Measurements from ENCODE around the gene AGBL5.
A peak's percentile ranks its signal among the peaks of the same experiment; 100 is the strongest.

Gene AGBL5

GRCh38 chr2:27080140-27080469 is 28.6 kb downstream of the AGBL5 start:
- DNase-seq = no peak

GRCh38 chr2:27080603-27080936 is 29.1 kb downstream of the AGBL5 start:
- DNase-seq = no peak

- no peak for DNase-seq
Measured at GRCh38 chr2:27081984-27082772, 30.7 kb downstream of the AGBL5 start.

- no peak for DNase-seq
Measured at GRCh38 chr2:27082773-27083409, 31.4 kb downstream of the AGBL5 start.

GRCh38 chr2:27083410-27084296 is 32.2 kb downstream of the AGBL5 start:
- DNase-seq = no peak

GRCh38 chr2:27084297-27085061 is 33.0 kb downstream of the AGBL5 start:
- DNase-seq = no peak

- no peak for DNase-seq
Measured at GRCh38 chr2:27085062-27085672, 33.7 kb downstream of the AGBL5 start.

GRCh38 chr2:27085673-27086089 is 34.2 kb downstream of the AGBL5 start:
- peak; percentile 42 for DNase-seq

- peak; percentile 97 for DNase-seq
Measured at GRCh38 chr2:27086090-27086723, 34.7 kb downstream of the AGBL5 start.

GRCh38 chr2:27086724-27087593 is 35.5 kb downstream of the AGBL5 start, which contains the start of gene KHK:
Gene KHK, plus strand, starts transcription at chr2:27086772. Its CDS starts 488 bp downstream, at chr2:27087260.
- peak; percentile 24 for DNase-seq

- DNase-seq = no peak
Measured at GRCh38 chr2:27087823-27088410, 36.4 kb downstream of the AGBL5 start.

- DNase-seq = no peak
Measured at GRCh38 chr2:27088634-27089033, 37.2 kb downstream of the AGBL5 start.

GRCh38 chr2:27089111-27089954 is 37.9 kb downstream of the AGBL5 start:
- DNase-seq = no peak

- no peak for DNase-seq
Measured at GRCh38 chr2:27091746-27092695, 40.6 kb downstream of the AGBL5 start.

GRCh38 chr2:27092696-27093429 is 41.4 kb downstream of the AGBL5 start:
- no peak for DNase-seq

- DNase-seq = no peak
Measured at GRCh38 chr2:27093430-27094352, 42.2 kb downstream of the AGBL5 start.

Data from activated naive CD4-positive, alpha-beta T cell treated with anti-CD3 and anti-CD28 coated beads, Interleukin-2, amount 50 U/mL, for 16 hours (primary cell).